Omental fat pad (tissue), 4 donors: ENCODE results near the gene CFDP1. TPM values are rescaled to one million over a fixed set of nuclear protein-coding genes. Genes with fewer than 3 reads are reported as not detected.

Experiments used
- ATAC-seq: fragments of 150-250 bp; one replicate; pipeline ENCODE4 v1.9.1; 2016; ENCODE audit warnings: mild to moderate bottlenecking, moderate library complexity; ENCODE audit not compliant: low FRiP score
- DNase-seq: peaks from one replicate; pipeline ENCODE4 v3.0.0-alpha.2; 2019; ENCODE audit warnings: low spot score
- CTCF ChIP-seq, 3 donors: fragments of 450-650 bp; IDR thresholded peaks; one replicate each; pipeline ENCODE4 v1.5.1; 2016 to 2017; ENCODE audit warnings: antibody characterized with exemption in 3 of 3, mild to moderate bottlenecking in 3 of 3, moderate library complexity in 2 of 3
- total RNA-seq, 4 donors: library from RNA; depleted of rRNA; stranded (reverse); fragments of >200 nt; gene quantifications; one replicate each; pipeline ENCODE4 v1.1.0, GENCODE V29; 2016

CFDP1 gene
- total RNA-seq, 4 donors from 2014 or later = 37.5 to 54.4 (median 49.2) TPM

GRCh38 chr16:75315539-75316306, 117.6 kb downstream of the CFDP1 start:
- ATAC-seq = no peak
- no peak for DNase-seq
- no peak for TF ChIP-seq CTCF (IDR thresholded peaks at IDR 0.05)

GRCh38 chr16:75312875-75313274, 120.4 kb downstream of the CFDP1 start:
- TF ChIP-seq CTCF (IDR thresholded peaks at IDR 0.05) = no peak
- no peak for ATAC-seq
- no peak for DNase-seq

- TF ChIP-seq CTCF (IDR thresholded peaks at IDR 0.05) = no peak
- ATAC-seq = no peak
- DNase-seq = no peak
Observed at GRCh38 chr16:75311383-75311938, 121.8 kb downstream of the CFDP1 start.

- ATAC-seq = no peak
- TF ChIP-seq CTCF (IDR thresholded peaks at IDR 0.05) = no peak
- no peak for DNase-seq
Observed at GRCh38 chr16:75310541-75310940, 122.8 kb downstream of the CFDP1 start.

- no peak for TF ChIP-seq CTCF (IDR thresholded peaks at IDR 0.05)
- ATAC-seq (no peak), DNase-seq (no peak)
Observed at GRCh38 chr16:75309899-75310430, 123.3 kb downstream of the CFDP1 start.

- no peak for ATAC-seq
- no peak for DNase-seq
- TF ChIP-seq CTCF (IDR thresholded peaks at IDR 0.05) = no peak
Observed at GRCh38 chr16:75309156-75309555, 124.1 kb downstream of the CFDP1 start.

- TF ChIP-seq CTCF (IDR thresholded peaks at IDR 0.05) = no peak
- no peak for ATAC-seq
- DNase-seq = no peak
Observed at GRCh38 chr16:75308011-75308410, 125.3 kb downstream of the CFDP1 start.
